GM18520 (cell line): ENCODE results near the gene KCNK2.

Experiments used
- ATAC-seq: cut with Tn5 transposase; IDR thresholded peaks from one replicate; pipeline ENCODE4 v1.9.1; 2021; ENCODE audit not compliant: unreplicated experiment

Gene KCNK2

GRCh38 chr1:215095524-215095923, 13.0 kb downstream of the KCNK2 start:
- ATAC-seq = no peak

DNA sequence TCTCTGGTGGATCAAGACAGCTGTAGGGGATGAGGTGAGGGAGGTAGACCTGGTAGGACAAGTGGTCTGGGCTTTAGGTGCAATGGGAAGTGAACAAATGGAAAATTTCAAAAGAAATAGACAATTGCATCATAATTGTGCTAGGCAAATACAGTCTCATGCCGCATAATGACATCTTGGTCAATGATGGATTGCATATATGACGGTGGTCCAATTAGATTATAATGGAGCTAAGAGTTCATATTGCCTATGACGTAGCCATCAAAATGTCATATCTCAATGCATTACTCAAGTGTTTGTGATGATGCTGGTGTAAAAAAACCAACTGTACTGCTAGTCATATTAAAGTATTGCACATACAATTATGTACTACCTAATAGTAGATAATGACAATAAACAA, 19.0 kb downstream of the KCNK2 start:
- no peak for ATAC-seq

DNA sequence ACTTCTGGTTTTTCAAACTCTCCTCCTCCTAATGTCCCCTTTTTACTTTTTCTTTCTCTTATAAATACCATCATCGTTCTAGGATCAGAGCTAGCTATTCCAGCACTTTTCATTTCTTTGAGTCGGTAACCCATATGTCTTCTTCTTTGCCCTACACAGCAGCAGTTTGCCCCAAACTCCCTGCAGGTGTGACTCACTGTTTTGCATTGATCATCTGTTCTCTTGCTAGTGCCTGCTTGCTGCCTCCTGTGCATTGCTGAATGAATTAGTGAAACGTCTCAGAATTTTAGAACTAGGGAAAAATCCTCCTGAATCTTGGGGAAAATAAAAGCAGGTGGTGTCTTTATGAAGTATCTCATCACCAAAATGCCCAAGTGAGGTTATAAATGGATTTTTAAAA, 21.7 kb downstream of the KCNK2 start:
- ATAC-seq = no peak

- no peak for ATAC-seq
Observed at GRCh38 chr1:215106067-215106466, 23.5 kb downstream of the KCNK2 start.

GRCh38 chr1:215109171-215109570, 26.6 kb downstream of the KCNK2 start:
- ATAC-seq = no peak

DNA sequence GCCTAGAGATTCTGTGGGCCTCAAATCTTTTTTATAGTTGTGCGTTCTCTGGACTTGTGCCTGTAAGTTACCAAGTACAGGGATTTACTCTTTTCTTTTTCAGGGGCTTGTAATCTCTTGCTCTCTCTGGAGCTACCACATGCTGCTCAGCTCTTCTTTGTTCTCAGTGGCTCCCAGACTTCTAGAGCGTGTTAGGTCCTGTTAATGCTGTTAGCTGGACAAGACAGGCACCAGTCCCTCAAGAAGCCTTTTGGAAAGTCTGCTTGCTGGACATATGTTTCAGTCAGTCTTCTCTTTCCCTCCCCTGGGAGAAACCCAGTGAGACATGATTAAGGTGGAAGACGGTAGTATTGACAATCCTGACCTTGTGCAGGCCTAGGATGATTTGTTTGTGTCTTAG, 29.4 kb downstream of the KCNK2 start:
- no peak for ATAC-seq

- no peak for ATAC-seq
Observed at GRCh38 chr1:215113776-215114153, 31.2 kb downstream of the KCNK2 start.

- no peak for ATAC-seq
Observed at GRCh38 chr1:215114154-215114933, 31.8 kb downstream of the KCNK2 start.

DNA sequence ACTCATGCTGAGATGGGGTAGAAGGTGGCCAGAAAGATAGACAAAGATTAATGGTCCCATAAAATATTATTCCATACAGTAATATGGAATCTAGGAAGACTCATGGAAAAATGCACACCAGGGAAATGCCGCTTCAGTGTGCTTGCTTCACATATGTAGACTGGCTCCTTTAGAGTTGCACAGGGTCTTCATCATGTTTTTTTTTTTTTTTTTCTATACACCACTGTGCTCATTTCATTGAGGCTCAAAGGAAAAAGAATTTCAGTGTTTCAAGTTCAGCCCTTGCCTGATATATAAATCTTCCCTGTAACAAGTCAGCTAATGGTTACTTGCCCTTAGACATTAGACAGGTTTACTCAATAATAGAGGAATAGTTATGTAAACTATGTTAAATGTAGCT, 33.2 kb downstream of the KCNK2 start:
- no peak for ATAC-seq

DNA sequence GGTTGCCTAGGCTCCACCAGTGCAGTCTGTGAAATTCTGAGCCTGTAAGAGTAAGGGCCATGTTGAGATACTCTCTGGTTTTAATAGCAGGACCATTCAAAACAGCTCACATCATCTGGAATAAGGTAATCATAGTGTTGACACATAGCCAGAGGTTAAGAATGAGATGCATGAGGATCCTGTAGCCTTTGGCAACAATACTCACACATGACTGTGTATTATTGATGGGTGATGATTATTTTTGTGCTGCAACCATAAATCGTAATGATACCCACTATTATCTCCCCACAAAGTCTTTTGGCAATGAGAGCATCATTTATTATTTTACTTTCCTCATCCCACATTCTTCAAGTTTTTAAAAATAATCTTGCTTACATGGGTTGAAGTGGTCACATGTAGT, 35.5 kb downstream of the KCNK2 start:
- no peak for ATAC-seq

GRCh38 chr1:215119056-215119455, 36.5 kb downstream of the KCNK2 start:
- no peak for ATAC-seq

DNA sequence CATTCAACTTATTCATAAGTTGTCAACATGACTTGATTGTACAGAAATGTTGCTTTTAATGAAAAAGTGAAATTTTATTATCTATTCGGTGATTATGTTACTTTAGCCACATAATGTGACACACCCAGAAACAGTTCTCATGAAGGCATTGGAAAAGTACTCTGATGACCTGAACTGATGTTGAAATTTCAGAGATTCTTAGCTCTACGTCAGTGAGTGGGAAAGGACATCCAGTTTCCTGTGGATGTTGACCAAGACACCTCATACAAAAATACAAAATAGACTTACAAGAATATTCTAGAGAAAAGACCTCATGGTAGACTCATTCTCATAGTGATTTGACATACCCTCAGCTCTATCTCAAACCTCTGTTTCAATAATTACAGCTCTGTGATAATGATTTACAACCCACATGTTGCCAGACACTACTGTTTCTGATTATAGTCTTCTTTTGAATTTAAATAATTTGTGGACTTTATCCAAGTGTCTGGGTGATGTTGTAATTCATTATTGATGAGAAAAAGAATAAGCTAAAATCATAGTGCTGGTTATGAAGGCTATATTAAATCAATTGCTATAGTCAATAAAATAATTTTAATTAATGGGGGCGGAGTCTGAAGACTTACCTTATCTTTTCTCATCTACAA, 37.3 kb downstream of the KCNK2 start:
- ATAC-seq = no peak

- no peak for ATAC-seq
Observed at GRCh38 chr1:215128504-215128903, 46.0 kb downstream of the KCNK2 start.

DNA sequence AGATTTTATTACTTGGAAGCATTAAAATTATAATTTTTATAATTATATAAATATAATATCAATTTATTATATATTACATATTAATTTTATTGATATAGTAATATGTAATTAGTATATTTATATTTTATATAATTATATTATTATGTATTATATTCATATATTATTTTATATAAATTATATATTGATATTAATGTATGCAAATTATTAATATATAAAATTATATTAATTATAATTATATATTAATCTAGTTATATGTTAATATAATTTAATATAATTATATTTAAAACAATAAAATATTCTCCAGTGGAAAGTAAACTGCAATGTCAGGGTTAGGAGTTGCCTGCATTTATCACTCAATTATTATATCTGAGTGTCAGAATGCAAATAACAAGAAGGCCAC, 48.8 kb downstream of the KCNK2 start:
- no peak for ATAC-seq

GRCh38 chr1:215132156-215132555, 49.6 kb downstream of the KCNK2 start:
- no peak for ATAC-seq

GRCh38 chr1:215133532-215133931, 51.0 kb downstream of the KCNK2 start:
- ATAC-seq = no peak

DNA sequence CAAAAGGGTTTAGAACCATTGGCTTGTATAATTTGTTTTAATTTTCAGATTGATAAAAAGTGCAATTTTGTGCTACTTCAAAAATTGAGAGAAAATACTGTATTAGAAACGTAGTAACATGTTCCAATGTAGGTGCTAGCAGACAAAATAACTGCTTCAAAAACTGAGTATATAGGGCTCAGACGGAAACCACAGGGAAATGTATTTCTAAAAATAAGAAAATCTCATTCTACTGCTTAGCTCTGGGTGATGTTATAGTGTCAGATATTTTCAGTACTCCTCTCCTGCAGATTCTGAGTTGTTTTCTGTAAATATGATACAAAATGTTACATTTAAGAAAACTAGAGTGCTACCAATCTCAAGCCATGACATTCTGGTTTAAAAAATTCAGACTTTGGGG, 55.4 kb downstream of the KCNK2 start:
- ATAC-seq = no peak

DNA sequence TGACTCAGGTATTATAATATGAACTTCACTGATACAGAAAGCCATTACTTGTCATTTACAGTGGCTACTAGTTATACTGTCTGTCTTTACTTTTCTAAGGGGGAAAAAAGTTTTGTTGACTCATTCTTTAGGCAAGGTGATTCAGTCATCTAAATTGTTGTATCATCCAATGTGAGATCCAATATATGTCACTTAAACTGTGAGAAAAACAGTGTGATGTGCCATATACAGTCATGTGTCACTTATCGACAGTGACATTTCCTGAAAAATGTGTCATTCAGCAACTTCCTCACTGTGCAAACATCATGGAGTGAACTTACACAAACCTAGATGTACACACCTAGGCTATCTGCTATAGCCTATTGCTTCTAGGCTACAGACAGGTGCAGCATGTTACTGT, 57.6 kb downstream of the KCNK2 start:
- no peak for ATAC-seq

DNA sequence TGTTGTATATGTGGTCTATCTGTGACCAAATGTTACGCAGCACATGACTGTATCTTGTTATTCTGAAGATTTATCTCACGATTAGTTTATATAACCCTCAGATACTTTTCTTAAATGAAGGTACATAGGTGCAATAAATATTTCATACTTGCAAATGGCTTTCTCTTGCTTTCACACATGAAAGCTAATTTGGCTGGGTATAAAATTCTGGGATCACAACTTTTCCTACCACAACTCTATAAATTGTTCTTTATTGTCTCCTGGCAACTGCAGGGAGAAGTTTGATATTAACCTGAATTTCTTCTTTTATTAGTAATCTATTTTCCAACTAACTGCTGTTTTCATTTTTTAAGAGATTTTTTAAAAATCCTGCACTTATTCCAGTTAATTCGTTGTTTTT, 58.9 kb downstream of the KCNK2 start:
- no peak for ATAC-seq

DNA sequence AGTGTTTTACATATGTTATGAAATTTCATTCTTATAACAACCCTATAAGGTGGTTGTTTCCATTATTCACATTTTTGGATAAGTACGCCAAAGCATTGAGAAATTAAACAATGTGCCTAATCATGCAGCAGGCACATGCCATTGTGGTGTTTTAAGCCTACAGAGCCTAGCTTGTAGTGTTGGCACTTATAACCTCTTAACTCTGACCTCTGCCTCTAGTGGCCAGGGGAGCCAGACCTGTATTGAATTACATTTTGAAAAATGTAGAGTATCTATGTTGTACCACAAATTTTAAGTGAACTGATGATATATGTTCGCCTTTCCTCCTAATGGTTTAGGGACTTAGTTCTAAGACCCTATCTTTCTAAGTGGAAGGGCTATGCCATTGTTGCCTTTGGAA, 61.0 kb downstream of the KCNK2 start:
- no peak for ATAC-seq

- ATAC-seq = no peak
Observed at GRCh38 chr1:215146240-215146975, 63.9 kb downstream of the KCNK2 start.

GRCh38 chr1:215147024-215147423, 64.5 kb downstream of the KCNK2 start:
- ATAC-seq = no peak
